HL-60 (cell line): Measurements from ENCODE around the gene ITGA7.

ENCODE experiments used
- CTCF ChIP-seq: IDR thresholded peaks from one replicate; pipeline ENCODE4 v1.5.1; 2011; ENCODE audit warnings: low read length, control low read depth, inconsistent platforms; ENCODE audit not compliant: insufficient read depth
- GABPA ChIP-seq: IDR thresholded peaks from 2 replicates; pipeline ENCODE4 v1.6.1; 2012; ENCODE audit warnings: low read depth
- POLR2AphosphoS5 ChIP-seq: IDR thresholded peaks from 2 replicates; pipeline ENCODE4 v1.6.1; 2012; ENCODE audit warnings: low read depth

DNA sequence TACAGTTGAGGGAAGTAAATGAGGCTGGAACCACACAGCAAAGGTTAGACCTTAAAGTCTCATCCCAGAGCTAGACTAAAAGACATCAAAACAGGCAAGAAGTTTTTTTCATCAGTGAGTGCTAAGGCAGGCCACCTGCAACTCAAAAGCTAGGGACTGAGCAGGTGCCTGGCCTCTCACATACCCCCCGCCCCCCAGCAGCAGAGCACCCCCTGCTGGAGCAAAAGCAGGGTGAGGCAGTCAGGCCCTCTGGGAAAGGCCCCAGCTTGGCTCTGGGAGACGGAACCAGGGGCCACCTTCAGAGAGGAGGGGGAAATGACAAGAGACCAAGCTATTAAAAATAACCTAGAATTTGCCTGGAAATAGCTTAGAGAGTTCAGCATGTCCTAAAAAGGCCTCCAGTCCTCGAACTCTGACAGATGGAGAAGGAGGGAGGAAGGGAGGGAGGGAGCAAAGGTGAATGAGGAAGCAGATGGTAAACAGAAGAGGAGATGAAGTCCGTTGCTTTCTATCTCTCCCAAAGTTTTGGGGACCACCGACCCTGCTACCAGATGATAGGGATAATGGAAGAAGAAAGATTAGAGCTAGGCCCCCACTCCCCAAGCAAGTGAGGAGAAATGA, 1.8 kb downstream of the ITGA7 start:
- TF ChIP-seq CTCF (peak; percentile 3), GABPA (no peak), POLR2AphosphoS5 (no peak)
